A673 (cell line): ENCODE results near the gene PRDM16.

Experiments used
- CTCF ChIP-seq: fragments of 300-800, 200-600 bp; sonication (generic); conservative IDR thresholded peaks from 2 replicates; pipeline ENCODE4 v1.5.1; 2017; ENCODE audit warnings: low read depth, mild to moderate bottlenecking, antibody characterized with exemption, low read length, moderate library complexity, mixed read lengths
- EZH2 ChIP-seq: fragments of 200-600 bp; sonication (generic); IDR thresholded peaks from 2 replicates; pipeline ENCODE4 v1.6.1; 2017; ENCODE audit warnings: borderline replicate concordance, low read depth, mild to moderate bottlenecking, mixed read lengths, antibody characterized with exemption, low read length; ENCODE audit not compliant: poor library complexity, severe bottlenecking

GRCh38 chr1:3375245-3375644 is 306.2 kb downstream of the PRDM16 start:
- TF ChIP-seq CTCF (no peak), EZH2 (no peak)
